Embryonic facial prominence (tissue), 1 donor: Measurements from ENCODE around the gene SLC39A5.
"Not testable (repeated sequence)": the region's sequence is repeated elsewhere in the genome, so short reads cannot be mapped to it uniquely, and the experiment has no call there.

Experiments used
- DNase-seq: peaks from one replicate; pipeline ENCODE4 v3.0.0-alpha.2; 2016; ENCODE audit errors: extremely low spot score

SLC39A5 gene, protein sequence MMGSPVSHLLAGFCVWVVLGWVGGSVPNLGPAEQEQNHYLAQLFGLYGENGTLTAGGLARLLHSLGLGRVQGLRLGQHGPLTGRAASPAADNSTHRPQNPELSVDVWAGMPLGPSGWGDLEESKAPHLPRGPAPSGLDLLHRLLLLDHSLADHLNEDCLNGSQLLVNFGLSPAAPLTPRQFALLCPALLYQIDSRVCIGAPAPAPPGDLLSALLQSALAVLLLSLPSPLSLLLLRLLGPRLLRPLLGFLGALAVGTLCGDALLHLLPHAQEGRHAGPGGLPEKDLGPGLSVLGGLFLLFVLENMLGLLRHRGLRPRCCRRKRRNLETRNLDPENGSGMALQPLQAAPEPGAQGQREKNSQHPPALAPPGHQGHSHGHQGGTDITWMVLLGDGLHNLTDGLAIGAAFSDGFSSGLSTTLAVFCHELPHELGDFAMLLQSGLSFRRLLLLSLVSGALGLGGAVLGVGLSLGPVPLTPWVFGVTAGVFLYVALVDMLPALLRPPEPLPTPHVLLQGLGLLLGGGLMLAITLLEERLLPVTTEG

DNA sequence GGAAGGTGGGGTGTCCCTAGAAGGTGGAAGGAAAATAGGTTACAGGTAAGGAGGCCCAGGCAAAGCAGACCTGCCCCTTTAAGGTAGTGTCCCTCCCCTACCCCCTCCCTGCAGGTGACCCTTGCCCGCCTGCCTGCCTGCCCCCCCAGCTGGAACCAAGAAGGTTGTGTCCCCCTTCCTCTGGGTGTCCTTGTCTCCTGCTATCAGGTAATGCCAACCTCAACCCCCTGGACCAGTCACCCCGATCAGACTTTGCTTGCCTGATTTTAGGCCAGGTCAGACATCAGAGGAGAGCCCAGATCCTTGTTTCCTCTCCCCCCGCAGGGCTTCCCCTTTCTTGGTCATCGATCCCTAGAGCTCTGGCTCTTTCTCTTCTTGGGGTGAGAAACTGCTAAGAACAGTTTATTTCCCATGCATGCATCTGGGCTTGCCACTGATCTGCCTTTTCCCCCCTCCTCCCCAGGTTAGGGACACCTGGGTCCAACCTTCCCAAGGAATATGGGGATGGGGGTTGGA, at the start of gene SLC39A5:
SLC39A5 (plus strand) TSS at position 136 of the 516 bp plus-strand sequence. CDS start 1,224 bp downstream, outside the sequence.
- no peak for DNase-seq

GRCh38 chr12:56186957-56187356, 42.9 kb upstream of the SLC39A5 start:
- no peak for DNase-seq

DNA sequence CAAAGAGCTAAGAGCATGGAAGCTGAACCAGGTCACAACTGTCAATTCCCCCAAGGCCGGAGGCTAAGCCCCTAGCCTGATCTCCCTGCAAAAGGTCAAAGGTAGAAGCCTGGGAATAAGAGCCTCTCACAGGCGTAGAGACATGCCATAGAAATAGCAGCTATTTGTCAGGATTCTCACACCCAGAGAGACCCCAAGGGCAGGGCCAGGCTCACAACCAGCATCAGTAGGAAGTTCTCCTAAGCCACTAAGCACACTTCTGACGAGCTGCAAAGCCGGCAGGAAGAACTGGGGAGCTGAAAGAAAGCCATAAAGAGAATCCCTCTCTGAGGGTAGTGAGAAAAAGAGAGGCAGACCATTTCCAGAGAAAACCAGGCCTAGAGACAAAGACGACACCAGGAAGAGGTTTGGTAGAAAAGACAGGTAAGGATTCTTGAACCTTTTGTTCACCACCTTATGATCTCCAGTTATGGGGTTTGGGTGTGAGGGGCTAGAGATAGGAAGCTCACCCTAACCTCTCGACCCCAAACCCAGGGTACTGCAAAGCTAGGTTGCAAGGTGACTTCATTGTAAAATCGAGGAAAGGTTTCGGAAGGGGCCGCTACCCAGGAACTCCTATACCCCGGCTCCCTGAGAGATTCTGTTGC, 41.6 kb upstream of the SLC39A5 start:
- DNase-seq: no peak

- DNase-seq: no peak
These were observed 41.1 kb upstream of the SLC39A5 start for GRCh38 chr12:56188778-56189098.

GRCh38 chr12:56189099-56189917, 40.5 kb upstream of the SLC39A5 start, which contains the start of gene SMARCC2:
Gene SMARCC2, minus strand, starts transcription at chr12:56189483. Its CDS starts 22 bp downstream, at chr12:56189461.
- DNase-seq: peak; percentile 81

DNA sequence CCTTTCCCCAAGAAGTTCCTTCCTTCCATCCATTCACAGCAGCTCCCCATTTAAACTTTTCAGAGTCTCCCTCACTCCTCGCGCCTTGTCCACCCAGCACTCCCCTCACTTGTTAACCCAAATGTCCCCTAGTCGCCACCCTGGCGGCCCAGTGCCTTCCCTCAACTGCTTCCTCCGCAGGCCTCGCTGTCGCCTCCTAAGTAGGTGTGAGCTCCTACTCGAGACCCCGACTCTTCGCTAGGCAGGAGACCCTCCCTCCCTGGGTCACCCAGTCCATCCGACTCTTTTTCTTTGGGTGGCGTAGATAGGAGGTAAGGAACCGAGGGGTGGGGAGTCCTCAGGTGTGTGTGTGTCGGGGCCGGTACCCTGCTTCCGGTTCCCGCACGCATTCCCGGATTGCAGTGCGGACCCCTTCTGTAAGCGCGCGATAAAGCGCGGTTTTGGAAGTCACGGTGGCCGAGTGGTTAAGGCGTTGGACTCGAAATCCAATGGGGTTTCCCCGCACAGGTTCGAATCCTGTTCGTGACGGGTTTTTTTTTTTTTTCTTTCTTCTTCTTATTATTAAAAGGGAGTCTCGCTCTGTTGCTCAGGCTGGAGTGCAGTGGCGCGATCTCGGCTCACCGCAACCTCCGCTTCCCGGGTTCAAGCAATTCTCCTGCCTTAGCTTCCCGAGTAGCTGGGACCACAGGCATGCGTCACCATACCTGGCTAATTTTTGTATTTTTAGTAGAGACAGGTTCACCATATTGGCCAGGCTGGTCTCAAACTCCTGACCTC, 39.7 kb upstream of the SLC39A5 start:
- peak; percentile 71 for DNase-seq

GRCh38 chr12:56190695-56191155, 39.1 kb upstream of the SLC39A5 start:
- no peak for DNase-seq

DNA sequence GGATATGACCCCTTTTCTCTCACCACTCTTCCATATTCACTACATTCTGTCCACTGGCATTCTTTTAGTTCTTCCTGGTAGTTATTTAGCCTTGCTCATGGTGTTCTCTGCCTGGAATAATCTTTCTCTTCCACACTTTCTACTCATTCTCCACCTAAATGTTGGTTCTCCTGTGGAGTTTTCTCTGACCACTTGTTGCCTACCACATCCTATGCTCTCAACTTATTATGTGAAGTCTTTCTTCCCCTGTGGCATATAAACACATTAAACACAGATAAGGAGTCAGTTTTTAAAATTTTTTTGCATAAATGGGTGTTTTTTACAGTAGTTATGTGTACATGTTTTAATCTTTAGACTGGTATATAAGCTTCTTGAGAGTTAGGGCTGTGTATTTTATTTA, 37.3 kb upstream of the SLC39A5 start:
- DNase-seq: no peak

DNA sequence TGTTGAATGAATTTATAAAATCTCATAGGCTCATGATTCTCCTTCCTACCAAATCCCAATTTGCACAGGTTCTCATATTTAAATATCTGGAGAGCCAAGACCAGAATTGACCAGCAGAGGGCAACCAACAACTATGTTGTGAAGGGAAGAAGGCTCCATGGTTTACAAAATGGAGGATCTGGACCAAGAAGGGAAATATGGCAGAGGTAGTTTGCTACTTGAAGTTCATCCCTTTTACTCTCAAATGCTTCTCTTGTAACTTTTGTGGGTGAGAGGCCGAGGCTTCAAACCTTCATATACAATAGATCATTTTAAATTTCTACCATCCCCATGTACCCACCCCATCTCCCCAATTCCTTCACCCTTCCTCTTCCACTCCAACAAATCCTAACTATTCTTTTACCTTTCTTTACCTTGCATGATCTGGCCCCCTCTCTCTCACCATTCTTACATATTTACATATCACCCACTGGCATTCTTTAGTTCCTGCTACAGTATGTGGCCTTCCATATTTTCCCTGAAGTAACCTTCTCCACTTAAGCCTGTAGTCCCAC, 36.7 kb upstream of the SLC39A5 start:
- DNase-seq: peak; percentile 52

DNA sequence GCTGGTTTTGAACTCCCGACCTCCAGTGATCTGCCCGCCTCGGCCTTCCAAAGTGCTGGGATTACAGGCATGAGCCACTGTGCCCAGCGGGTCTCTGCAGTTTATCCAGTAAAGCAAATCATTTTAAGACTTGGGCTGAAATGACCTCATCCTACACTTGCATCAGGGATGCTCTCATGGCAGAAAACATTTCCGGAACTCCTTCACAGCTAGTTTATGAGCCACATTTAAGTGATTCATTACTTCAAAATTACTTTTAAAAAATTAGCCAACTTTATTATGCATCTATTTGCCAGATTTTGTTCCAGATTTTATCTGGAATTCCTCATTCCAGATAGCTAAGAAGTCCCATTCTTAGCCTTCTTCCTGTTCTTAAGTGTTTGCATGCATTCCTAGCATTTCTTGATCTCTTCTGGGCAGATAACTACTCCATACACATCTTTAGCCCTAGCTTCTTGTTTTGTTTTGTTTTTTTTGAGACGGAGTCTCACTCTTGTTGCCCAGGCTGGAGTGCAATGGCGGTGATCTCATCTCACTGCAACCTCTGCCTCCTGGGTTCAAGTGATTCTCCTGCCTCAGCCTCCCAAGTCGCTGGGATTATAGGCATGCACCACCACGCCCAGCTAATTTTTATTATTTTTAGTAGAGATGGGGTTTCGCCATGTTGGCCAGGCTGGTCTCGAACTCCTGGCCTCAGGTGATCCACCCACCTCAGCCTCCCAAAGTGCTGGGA, 32.9 kb upstream of the SLC39A5 start:
- DNase-seq: not testable (repeated sequence)

DNA sequence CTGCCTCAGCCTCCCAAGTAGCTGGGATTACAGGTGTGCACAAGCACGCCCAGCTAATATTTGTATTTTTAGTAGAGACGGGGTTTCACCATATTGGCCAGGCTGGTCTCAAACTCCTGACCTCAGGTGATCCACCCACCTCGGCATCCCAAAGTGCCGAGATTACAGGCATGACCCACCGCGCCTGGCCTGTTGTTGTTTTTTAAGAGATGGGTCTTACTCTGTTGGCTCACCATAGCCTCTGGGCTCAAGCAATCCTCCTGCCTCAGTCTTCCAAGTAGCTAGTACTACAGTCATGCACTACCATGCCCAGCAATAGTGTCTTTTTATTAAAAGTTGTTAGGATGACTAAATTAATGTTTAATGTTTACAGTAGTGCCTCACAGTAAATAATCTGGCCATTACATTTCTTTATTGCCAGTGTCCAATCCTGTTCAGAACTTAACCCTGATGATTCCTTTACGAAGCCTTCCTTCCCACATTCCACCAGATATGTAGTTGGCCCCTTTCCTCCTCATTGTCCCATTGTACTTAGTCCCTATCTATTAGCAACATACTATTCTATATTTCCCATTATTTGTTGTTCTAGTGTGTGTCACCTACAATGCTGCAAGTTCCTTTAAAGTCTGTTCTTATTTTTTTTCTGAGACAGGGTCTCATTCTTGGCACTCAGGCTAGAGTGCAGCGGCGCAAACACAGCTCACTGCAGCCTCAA, 31.8 kb upstream of the SLC39A5 start:
- no peak for DNase-seq

DNA sequence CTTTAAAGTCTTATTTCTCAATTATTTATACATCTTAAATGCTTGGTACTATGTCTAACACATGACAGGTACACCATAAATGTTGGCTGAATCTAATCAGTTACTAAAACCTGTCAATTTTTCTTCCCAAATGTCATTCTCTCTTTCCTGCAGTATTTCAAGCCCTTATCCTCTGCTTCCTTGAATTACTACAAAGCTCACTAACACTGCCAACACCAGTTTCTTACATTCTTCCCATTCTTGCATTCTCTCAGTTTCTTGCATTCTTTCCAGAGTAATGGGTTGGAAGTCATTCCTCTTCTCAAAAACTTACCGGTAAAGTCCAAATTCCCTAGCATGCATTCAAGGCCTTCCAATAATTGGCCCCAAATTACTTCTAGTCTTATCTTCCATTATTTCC, 31.0 kb upstream of the SLC39A5 start:
- no peak for DNase-seq

- DNase-seq: no peak
These were observed 27.5 kb upstream of the SLC39A5 start for GRCh38 chr12:56202366-56202765.

- DNase-seq: no peak
These were observed 27.0 kb upstream of the SLC39A5 start for GRCh38 chr12:56202838-56203237.

DNA sequence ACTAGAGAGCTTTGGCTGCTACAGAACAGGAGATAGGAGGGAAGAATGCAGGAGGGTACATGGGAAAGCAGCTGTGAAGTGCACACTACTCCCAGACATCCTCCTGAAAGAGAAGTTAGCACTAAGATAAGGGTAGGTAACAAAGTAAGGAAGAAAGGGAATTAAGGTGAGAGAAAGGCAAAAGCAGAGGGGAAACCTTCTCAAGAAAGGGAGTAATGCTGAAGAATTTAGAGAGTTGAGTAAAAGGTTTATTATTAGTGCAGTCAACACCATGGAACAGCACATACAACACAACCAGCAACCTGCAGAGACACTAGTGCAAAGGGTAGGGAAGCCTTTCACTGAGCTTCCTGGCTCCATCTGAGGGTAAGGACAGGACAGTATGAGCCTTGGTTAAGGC, 25.6 kb upstream of the SLC39A5 start:
- no peak for DNase-seq

DNA sequence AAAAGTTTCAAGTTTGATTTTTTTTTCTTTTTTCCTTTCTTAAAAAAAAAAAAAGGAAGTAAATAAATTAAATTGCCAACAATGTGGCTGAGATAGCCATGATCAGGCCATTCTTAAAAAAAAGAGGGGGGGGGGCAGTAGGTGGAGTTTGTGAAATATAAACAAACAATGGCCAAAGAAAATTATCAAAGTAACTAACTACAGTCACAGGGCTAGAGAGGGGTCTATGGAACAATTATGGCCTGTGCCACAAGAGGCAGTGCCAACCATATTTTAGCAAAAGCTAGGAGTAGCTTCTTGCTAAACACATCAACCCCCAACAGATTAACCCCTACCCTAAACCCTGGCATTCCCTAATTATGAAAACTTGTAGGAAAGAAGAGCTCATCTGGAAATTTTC, 24.4 kb upstream of the SLC39A5 start:
- DNase-seq: no peak

- DNase-seq: no peak
These were observed 23.2 kb upstream of the SLC39A5 start for GRCh38 chr12:56206452-56207166.

- no peak for DNase-seq
These were observed 21.8 kb upstream of the SLC39A5 start for GRCh38 chr12:56208006-56208405.

DNA sequence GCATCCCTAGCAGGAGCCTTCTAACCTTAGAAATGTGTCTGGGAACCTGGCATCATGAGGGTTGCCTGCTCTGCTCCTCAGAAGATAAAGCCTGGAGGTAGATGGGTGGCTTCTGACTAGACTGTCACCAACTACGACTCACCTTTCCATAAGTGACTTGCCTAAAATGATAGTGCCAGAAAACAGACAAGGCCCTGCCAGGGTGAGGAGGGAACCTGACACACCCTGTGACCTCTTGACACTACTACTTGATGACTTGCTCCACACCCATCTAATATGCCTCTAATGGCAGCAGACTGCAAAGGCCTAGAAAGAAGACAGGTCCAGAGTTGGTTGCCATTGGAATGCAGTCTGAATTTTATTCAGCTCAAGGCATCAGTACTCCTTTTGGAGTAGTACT, 17.5 kb upstream of the SLC39A5 start:
- no peak for DNase-seq
